ENCODE data around the gene PIGV.

PIGV gene

DNA sequence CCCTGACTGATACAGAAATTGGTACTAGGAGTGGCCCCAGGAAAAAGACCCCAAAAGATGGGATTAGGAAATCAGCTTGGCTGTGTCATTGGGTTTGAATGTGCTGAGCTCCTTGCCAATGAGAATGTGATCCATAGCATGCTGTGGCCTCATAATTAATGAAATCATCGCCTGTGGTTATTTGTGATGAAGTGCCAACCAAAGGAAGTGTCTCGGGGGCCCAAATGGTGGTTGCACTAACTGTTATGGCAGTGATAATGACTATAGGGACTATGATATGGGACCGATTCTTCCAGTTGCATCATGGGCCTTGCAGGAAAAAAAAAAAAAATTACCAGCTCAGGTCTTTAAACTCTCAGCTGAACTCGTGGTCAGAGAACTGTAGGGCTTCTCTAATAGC lies 23.3 kb downstream of the PIGV start:
- no peak overlapping the region for H3K4me3 ChIP-seq (ENCODE audit: low read depth, low read length)
- TF ChIP-seq, protein P1, sequence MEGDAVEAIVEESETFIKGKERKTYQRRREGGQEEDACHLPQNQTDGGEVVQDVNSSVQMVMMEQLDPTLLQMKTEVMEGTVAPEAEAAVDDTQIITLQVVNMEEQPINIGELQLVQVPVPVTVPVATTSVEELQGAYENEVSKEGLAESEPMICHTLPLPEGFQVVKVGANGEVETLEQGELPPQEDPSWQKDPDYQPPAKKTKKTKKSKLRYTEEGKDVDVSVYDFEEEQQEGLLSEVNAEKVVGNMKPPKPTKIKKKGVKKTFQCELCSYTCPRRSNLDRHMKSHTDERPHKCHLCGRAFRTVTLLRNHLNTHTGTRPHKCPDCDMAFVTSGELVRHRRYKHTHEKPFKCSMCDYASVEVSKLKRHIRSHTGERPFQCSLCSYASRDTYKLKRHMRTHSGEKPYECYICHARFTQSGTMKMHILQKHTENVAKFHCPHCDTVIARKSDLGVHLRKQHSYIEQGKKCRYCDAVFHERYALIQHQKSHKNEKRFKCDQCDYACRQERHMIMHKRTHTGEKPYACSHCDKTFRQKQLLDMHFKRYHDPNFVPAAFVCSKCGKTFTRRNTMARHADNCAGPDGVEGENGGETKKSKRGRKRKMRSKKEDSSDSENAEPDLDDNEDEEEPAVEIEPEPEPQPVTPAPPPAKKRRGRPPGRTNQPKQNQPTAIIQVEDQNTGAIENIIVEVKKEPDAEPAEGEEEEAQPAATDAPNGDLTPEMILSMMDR (conservative IDR thresholded peaks at IDR 0.05; ENCODE audit: low read depth, low read length), result no peak
- no peak for DNase-seq (ENCODE audit: low read depth)

- H3K4me3 ChIP-seq (ENCODE audit: low read depth, low read length), result no peak overlapping the region
- DNase-seq (ENCODE audit: low read depth), result no peak
- TF ChIP-seq, protein P1 (conservative IDR thresholded peaks at IDR 0.05; ENCODE audit: low read depth, low read length), result no peak
These were observed 24.0 kb downstream of the PIGV start for GRCh38 chr1:26811708-26812107.

GRCh38 chr1:26814377-26814776 lies 26.6 kb downstream of the PIGV start:
- TF ChIP-seq, protein P1 (conservative IDR thresholded peaks at IDR 0.05; ENCODE audit: low read depth, low read length), result no peak
- no peak overlapping the region for H3K4me3 ChIP-seq (ENCODE audit: low read depth, low read length)
- no peak for DNase-seq (ENCODE audit: low read depth)

DNA sequence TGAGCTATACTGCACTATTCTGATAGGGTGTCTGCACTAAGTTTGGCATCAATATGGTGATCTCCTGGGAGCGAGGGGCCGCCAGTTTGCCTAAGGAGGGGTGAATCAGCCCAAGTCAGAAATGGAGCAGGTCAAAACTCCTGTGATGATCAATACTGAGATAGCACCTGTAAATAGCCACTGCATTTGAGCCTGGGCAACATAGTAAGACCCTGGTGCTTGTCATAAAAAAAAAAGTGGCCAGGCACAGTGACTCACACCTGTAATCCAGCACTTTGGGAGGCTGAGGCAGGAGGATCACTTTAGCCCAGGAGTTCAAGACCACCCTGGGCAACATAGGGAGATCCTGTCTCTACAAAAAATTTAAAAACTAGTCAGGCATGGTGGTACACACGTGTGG lies 27.1 kb downstream of the PIGV start:
- TF ChIP-seq, protein P1 (conservative IDR thresholded peaks at IDR 0.05; ENCODE audit: low read depth, low read length), result no peak
- DNase-seq (ENCODE audit: low read depth), result no peak
- H3K4me3 ChIP-seq (ENCODE audit: low read depth, low read length), result no peak overlapping the region

- TF ChIP-seq, protein P1 (conservative IDR thresholded peaks at IDR 0.05; ENCODE audit: low read depth, low read length), result peak; percentile 43
- H3K4me3 ChIP-seq (ENCODE audit: low read depth, low read length), result no peak overlapping the region
- no peak for DNase-seq (ENCODE audit: low read depth)
These were observed 33.1 kb downstream of the PIGV start for GRCh38 chr1:26820784-26821269.

- H3K4me3 ChIP-seq (ENCODE audit: low read depth, low read length), result no peak overlapping the region
- TF ChIP-seq, protein P1 (conservative IDR thresholded peaks at IDR 0.05; ENCODE audit: low read depth, low read length), result no peak
- DNase-seq (ENCODE audit: low read depth), result no peak
These were observed 35.1 kb downstream of the PIGV start for GRCh38 chr1:26822737-26823395.

GRCh38 chr1:26824731-26825130 lies 37.0 kb downstream of the PIGV start:
- DNase-seq (ENCODE audit: low read depth), result no peak
- TF ChIP-seq, protein P1 (conservative IDR thresholded peaks at IDR 0.05; ENCODE audit: low read depth, low read length), result no peak

More at GRCh38 chr1:26824731-26825130, 37.0 kb downstream of the PIGV start:
- H3K4me3 ChIP-seq (ENCODE audit: low read depth, low read length), result no peak overlapping the region

All from choroid plexus epithelial cell (primary cell).